IPS-NIHi7 (cell line): ENCODE measurements around the gene ADGRV1.
"Not testable (repeated sequence)": the region's sequence is repeated elsewhere in the genome, so short reads cannot be mapped to it uniquely, and the experiment has no call there.

ENCODE experiments used
- DNase-seq: peaks from one replicate; pipeline ENCODE4 v3.0.0; 2012; ENCODE audit warnings: mixed read lengths; ENCODE audit errors: extremely low spot score

ADGRV1 gene

GRCh38 chr5:90809311-90810056, 250.9 kb downstream of the ADGRV1 start:
- DNase-seq: no peak

GRCh38 chr5:90810211-90810610, 251.6 kb downstream of the ADGRV1 start:
- DNase-seq: no peak

GRCh38 chr5:90813392-90813791, 254.8 kb downstream of the ADGRV1 start:
- DNase-seq: no peak

GRCh38 chr5:90822062-90822461, 263.5 kb downstream of the ADGRV1 start:
- DNase-seq: not testable (repeated sequence)

- DNase-seq: no peak
Measured at GRCh38 chr5:90824436-90824835, 265.8 kb downstream of the ADGRV1 start.

DNA sequence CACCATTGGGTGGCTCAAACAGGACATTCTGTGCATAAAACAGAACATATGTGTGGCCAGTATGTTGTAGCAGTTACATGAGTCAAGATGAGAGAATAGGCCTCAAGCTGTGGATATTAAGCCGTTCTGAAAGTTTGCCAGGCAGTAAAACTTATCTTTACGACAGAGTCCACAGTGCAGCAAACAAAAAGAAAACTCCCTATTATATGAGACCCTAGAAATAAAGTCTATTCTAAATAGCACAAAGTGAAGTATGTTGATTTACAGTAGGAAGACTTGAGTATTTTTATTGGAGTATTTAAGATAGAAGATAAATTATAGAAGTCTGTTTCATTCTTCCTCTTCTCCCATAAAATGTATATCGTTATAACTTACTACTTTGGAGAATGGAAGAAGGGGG, 271.5 kb downstream of the ADGRV1 start:
- no peak for DNase-seq

DNA sequence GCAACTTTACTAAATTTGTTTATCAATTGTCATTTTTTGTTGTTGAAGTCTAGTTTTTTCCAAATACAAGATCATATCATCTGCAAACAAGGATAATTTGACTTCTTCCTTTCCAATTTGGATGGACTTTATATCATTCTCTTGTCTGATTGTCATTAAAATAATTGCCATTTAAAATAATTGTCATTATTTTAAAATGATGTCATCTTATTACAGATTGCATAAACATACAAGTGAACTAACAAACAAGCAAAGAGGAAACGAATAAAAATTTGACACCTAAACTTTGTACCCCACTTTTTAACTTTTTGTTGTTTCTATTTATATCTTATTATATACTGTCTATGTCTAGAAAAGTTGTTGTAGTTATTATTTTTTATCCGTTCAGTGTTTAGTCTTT, 275.2 kb downstream of the ADGRV1 start:
- no peak for DNase-seq

DNA sequence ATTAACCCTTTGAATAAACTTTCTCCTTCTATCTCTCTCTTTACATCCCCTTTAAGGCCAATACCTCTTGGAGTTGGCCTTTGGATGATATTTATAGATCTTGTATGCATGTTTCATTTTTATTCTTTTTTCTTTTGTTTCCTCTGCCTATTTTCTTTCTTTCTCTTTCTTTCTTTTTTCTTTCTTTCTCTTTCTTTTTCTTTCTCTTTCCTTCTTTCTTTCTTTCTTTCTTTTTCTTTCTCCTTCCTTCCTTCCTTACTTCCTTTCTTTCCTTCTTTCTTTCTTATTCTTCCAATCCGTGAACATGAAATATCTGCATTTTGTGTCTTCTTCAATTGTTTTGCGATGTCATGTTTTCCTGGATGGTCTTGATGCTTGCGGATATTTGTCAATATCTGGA, 276.1 kb downstream of the ADGRV1 start:
- DNase-seq: no peak

- DNase-seq: no peak
Measured at GRCh38 chr5:90843443-90843842, 284.8 kb downstream of the ADGRV1 start.

DNA sequence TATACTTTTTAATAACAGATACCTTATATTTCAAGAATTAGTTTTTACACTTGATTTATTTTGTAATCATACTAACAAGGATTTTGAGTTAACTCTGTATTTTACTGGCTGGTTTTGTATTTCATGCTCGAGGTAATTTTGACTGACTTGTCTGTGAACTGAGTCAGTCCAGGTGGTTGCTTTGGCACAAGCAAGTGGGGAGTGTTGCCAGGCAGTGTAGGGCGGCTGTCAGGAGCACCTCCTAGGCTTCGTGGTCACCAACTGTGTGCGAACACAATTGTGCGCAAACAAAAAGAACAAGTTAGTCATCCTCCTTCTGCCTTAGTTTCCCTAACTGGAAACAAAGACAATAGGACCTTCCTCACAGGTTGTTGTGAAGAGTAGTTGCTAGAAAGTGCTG, 286.3 kb downstream of the ADGRV1 start:
- no peak for DNase-seq

- DNase-seq: no peak
Measured at GRCh38 chr5:90845723-90846554, 287.3 kb downstream of the ADGRV1 start.

- DNase-seq: not testable (repeated sequence)
Measured at GRCh38 chr5:90847606-90848005, 289.0 kb downstream of the ADGRV1 start.

GRCh38 chr5:90849939-90850338, 291.3 kb downstream of the ADGRV1 start:
- DNase-seq: no peak

- DNase-seq: no peak
Measured at GRCh38 chr5:90852531-90852930, 293.9 kb downstream of the ADGRV1 start.

DNA sequence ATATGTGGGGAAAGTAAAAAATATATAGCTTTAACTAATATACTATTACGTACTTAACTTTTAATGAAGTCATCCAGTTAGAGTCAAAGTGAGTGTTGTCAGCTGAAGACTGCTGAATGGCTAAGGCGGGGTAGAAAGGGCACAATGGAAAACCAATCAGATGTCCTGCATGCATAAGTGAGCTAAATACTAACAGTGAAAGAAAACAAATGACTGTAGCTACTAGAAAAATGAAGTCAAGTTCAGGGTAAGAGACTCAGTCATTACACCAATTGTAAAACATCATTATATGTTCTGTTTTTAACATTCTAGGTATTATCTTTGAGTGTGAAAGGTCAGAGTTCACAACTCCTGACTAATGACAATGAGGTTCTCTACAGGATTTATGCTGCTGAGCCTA, 295.2 kb downstream of the ADGRV1 start:
- no peak for DNase-seq

- DNase-seq: no peak
Measured at GRCh38 chr5:90854169-90854568, 295.6 kb downstream of the ADGRV1 start.

DNA sequence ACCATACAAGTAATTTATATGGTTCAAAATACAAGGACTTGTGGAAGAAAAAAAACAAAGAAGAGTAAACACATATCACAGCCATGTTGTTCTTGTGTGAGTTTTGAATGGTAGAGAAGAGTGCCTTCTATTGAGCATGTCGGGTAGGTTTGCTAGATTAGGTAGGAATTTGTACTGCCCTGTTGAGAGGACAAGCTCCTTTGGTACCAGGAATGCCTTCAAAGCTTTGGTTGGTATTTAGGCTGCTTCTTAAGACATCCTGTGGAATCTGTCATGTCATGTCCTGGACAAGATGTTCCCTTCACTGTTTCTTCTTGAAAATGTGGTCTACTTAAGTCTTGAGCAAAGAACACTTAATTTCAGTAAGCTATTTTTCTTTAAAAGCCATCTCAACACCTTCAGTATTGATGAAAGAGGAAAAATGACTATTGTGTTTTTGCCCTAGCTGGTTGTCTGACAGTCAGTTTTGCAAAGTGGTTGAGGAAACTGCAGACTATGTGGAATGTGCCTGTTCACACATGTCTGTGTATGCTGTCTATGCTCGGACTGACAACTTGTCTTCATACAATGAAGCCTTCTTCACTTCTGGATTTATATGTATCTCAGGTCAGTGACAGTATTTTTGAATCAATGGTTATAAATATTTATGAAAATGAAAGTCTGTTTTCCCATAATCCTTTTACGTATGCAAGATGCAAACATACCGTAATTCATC, 296.9 kb downstream of the ADGRV1 start:
- DNase-seq: no peak

- DNase-seq: no peak
Measured at GRCh38 chr5:90861843-90862586, 303.4 kb downstream of the ADGRV1 start.

DNA sequence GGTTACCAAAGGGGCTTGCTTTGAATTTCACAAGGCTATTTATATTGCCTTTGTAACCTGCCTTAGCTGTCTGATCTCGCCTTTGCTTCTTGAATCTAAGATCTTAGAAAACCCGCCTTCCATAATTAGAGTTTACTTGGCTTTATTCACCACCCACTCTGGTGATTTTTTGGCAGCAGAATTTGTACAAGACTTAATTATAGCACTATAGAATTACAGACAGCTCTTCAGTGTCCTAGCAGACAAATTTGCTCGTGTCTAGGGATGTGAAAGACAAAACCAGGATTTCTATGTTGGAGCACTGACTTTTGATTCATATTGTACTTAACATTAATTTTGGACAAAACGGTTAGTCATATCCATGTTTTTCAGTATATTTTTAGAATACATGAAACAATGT, 306.6 kb downstream of the ADGRV1 start:
- no peak for DNase-seq

- DNase-seq: peak; percentile 35
Measured at GRCh38 chr5:90866333-90866732, 307.7 kb downstream of the ADGRV1 start.

- no peak for DNase-seq
Measured at GRCh38 chr5:90866915-90867731, 308.5 kb downstream of the ADGRV1 start.
